Omental fat pad (tissue), 4 donors: Measurements from ENCODE around the gene C16orf87. TPM values are rescaled to one million over a fixed set of nuclear protein-coding genes. Genes with fewer than 3 reads are reported as not detected.

ENCODE experiments used
- ATAC-seq: fragments of 150-250 bp; one replicate; pipeline ENCODE4 v1.9.1; 2016; ENCODE audit warnings: mild to moderate bottlenecking, moderate library complexity; ENCODE audit not compliant: low FRiP score
- DNase-seq: peaks from one replicate; pipeline ENCODE4 v3.0.0-alpha.2; 2019; ENCODE audit warnings: low spot score
- CTCF ChIP-seq, 3 donors: fragments of 450-650 bp; IDR thresholded peaks; one replicate each; pipeline ENCODE4 v1.5.1; 2016 to 2017; ENCODE audit warnings: antibody characterized with exemption in 3 of 3, mild to moderate bottlenecking in 3 of 3, moderate library complexity in 2 of 3
- total RNA-seq, 4 donors: library from RNA; depleted of rRNA; stranded (reverse); fragments of >200 nt; gene quantifications; one replicate each; pipeline ENCODE4 v1.1.0, GENCODE V29; 2016

Gene C16orf87
- total RNA-seq, 4 donors from 2014 or later, result 4.0 to 6.6 (median 4.7) TPM

- DNase-seq, result no peak
- ATAC-seq, result no peak
- TF ChIP-seq CTCF (IDR thresholded peaks at IDR 0.05), result no peak
Observed at GRCh38 chr16:46813611-46814010, 17.4 kb downstream of the C16orf87 start.

GRCh38 chr16:46812781-46813540, 18.0 kb downstream of the C16orf87 start:
- DNase-seq (no peak), ATAC-seq (peak; percentile 51)
- no peak for TF ChIP-seq CTCF (IDR thresholded peaks at IDR 0.05)

- DNase-seq (no peak), ATAC-seq (no peak)
- TF ChIP-seq CTCF (IDR thresholded peaks at IDR 0.05), result no peak
Observed at GRCh38 chr16:46811682-46812081, 19.3 kb downstream of the C16orf87 start.

GRCh38 chr16:46808997-46809396, 22.0 kb downstream of the C16orf87 start:
- DNase-seq, result no peak
- TF ChIP-seq CTCF (IDR thresholded peaks at IDR 0.05), result no peak
- ATAC-seq, result no peak

- ATAC-seq (no peak), DNase-seq (no peak)
- no peak for TF ChIP-seq CTCF (IDR thresholded peaks at IDR 0.05)
Observed at GRCh38 chr16:46807336-46807735, 23.6 kb downstream of the C16orf87 start.

GRCh38 chr16:46803373-46803772, 27.6 kb downstream of the C16orf87 start:
- DNase-seq, result no peak
- no peak for ATAC-seq
- no peak for TF ChIP-seq CTCF (IDR thresholded peaks at IDR 0.05)

GRCh38 chr16:46801428-46802049, 29.4 kb downstream of the C16orf87 start:
- no peak for TF ChIP-seq CTCF (IDR thresholded peaks at IDR 0.05)
- no peak for DNase-seq
- ATAC-seq, result no peak
